PC-9 (cell line): ENCODE measurements around the gene KIF7. TPM values are rescaled to one million over a fixed set of nuclear protein-coding genes. Genes with fewer than 3 reads are reported as not detected.
"Not testable (repeated sequence)": the region's sequence is repeated elsewhere in the genome, so short reads cannot be mapped to it uniquely, and the experiment has no call there.

Source experiments
- BruUV-seq: library from RNA; stranded (reverse); fragments of 400-500 nt; replicated peaks from 2 replicates; lab custom pipeline; 2021; lab: Mats Ljungman, UMichigan
- CTCF ChIA-PET: fragments of 300-600 bp; sonication (Branson Sonifier 250); formaldehyde crosslinking; loops from one replicate; lab custom pipeline; 2022; ENCODE audit warnings: antibody characterized with exemption; lab: Charles Lee
- POLR2A ChIA-PET: fragments of 300-600 bp; sonication (Branson Sonifier 250); formaldehyde crosslinking; loops from one replicate; lab custom pipeline; 2022; ENCODE audit warnings: antibody characterized with exemption; ENCODE audit not compliant: unreplicated experiment; lab: Charles Lee
- DNase-seq, 2 experiments: peaks; one replicate each; pipeline versions ENCODE4 v3.0.0 to v3.0.0-alpha.2; 2015 to 2022; ENCODE audit warnings: mixed read lengths in 1 of 2
- H2AFZ ChIP-seq: fragments of 200-600 bp; sonication (generic); 2 replicates; pipeline ENCODE4 v1.8.1; 2017; ENCODE audit warnings: antibody characterized with exemption
- H3F3A ChIP-seq: fragments of 200-600 bp; sonication (generic); 2 replicates; pipeline ENCODE4 v1.8.1; 2017; ENCODE audit warnings: antibody characterized with exemption, mild to moderate bottlenecking, low read depth; ENCODE audit not compliant: insufficient read depth
- H3K27ac ChIP-seq: fragments of 200-600 bp; sonication (generic); 2 replicates; pipeline ENCODE4 v1.6.1; 2016; ENCODE audit warnings: mixed run types
- H3K27me3 ChIP-seq: fragments of 200-600 bp; sonication (generic); 2 replicates; pipeline ENCODE4 v1.6.1; 2016; ENCODE audit warnings: low read depth, mixed run types; ENCODE audit not compliant: insufficient read depth
- H3K36me3 ChIP-seq: fragments of 200-600 bp; sonication (generic); 2 replicates; pipeline ENCODE4 v1.6.1; 2016; ENCODE audit warnings: low read depth, mixed run types
- H3K4me1 ChIP-seq: fragments of 200-600 bp; sonication (generic); replicated peaks from 2 replicates; pipeline ENCODE4 v1.6.1; 2016; ENCODE audit warnings: mixed run types; ENCODE audit not compliant: insufficient read depth
- H3K4me2 ChIP-seq: fragments of 200-600 bp; sonication (generic); 2 replicates; pipeline ENCODE4 v1.6.1; 2017; ENCODE audit warnings: mixed run types
- H3K4me3 ChIP-seq: fragments of 200-600 bp; sonication (generic); 2 replicates; pipeline ENCODE4 v1.6.1; 2016; ENCODE audit warnings: mixed run types
- H3K79me2 ChIP-seq: fragments of 200-600 bp; sonication (generic); 2 replicates; pipeline ENCODE4 v1.6.1; 2017; ENCODE audit warnings: low read depth, mixed run types
- H3K9me2 ChIP-seq: fragments of 200-600 bp; sonication (generic); 2 replicates; pipeline ENCODE4 v1.8.1; 2017; ENCODE audit warnings: mild to moderate bottlenecking; ENCODE audit not compliant: insufficient read depth
- H3K9me3 ChIP-seq: fragments of 200-600 bp; sonication (generic); 2 replicates; pipeline ENCODE4 v1.8.1; 2016; ENCODE audit warnings: low read depth; ENCODE audit not compliant: insufficient read depth
- H4K20me1 ChIP-seq: fragments of 200-600 bp; sonication (generic); 2 replicates; pipeline ENCODE4 v1.8.1; 2017; ENCODE audit not compliant: insufficient read depth
- EZH2 ChIP-seq: fragments of 200-600 bp; sonication (generic); IDR thresholded peaks from 2 replicates; pipeline ENCODE4 v1.8.0; 2017; ENCODE audit warnings: antibody characterized with exemption, low read depth
- intact Hi-C: fragments of 100-400 bp; cut with micrococcal nuclease; formaldehyde crosslinking; loops from one replicate; pipeline ENCODE4 v1.10.0; 2022; ENCODE audit not compliant: unreplicated experiment
- total RNA-seq: library from RNA; stranded (reverse); gene quantifications from 2 replicates; pipeline ENCODE4 v1.2.3, GENCODE V29; 2021
- TF ChIP-seq, protein P1 (sequence below): fragments of 200-600 bp; sonication (generic); conservative IDR thresholded peaks from 2 replicates; pipeline ENCODE4 v1.6.1; 2017; ENCODE audit warnings: mixed run types, antibody characterized with exemption, mild to moderate bottlenecking, moderate library complexity

The KIF7 gene
- total RNA-seq, 1 experiment from 2014 or later = 13.3 TPM

DNA sequence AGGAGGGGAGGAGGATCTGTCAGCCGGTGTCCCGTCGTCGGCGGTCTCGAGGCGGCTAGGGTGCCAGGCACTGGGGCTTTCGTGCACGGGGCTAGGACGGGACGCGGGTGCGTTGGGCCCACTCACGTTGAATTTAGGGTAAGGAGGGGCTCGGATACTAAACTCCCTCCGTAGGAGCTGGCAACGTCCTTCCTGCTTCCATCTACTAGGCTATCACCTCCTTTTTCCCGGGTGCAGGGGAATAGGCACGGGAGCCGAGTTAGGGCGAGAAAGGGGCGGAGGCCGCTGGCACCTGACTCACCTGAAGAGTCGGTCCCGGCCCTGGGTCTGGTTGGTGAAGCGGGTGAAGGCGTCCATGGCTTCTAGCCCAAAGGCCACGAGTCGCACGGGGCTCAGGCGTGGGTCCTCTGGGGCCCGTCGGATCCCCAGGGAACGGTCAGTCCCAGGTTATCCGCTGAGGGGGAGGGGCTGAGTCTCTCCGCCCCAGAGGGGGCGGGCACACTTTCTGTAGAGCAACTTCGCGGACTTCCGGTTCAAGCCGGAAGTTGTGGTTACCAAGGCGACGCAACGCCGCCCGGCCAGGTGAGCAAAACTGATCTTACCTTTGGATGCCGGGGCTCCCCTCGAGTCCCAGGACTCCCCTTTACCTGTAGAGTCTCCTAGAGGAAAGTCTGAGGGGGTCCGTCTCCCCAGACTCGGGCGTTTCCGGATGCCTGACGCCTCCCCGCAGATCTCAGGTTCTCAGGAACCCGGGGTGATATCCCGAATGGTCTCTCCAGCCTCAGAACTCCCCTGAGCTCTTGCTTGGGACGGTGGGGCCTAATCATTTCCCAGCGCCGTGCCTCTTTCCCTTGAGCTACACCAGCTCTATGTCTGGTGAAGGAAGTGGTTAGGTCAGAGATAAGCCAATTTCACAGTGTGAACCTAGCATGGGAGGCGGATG lies 35.3 kb upstream of the KIF7 start, which contains the start of the genes PEX11A and WDR93:
PEX11A (minus strand) TSS at position 479 of the 943 bp plus-strand sequence; CDS start at position 357, 122 bp downstream.
WDR93 (plus strand) TSS at position 536 of the 943 bp plus-strand sequence. CDS start 10,936 bp downstream, outside the sequence.
- TF ChIP-seq, protein P1, sequence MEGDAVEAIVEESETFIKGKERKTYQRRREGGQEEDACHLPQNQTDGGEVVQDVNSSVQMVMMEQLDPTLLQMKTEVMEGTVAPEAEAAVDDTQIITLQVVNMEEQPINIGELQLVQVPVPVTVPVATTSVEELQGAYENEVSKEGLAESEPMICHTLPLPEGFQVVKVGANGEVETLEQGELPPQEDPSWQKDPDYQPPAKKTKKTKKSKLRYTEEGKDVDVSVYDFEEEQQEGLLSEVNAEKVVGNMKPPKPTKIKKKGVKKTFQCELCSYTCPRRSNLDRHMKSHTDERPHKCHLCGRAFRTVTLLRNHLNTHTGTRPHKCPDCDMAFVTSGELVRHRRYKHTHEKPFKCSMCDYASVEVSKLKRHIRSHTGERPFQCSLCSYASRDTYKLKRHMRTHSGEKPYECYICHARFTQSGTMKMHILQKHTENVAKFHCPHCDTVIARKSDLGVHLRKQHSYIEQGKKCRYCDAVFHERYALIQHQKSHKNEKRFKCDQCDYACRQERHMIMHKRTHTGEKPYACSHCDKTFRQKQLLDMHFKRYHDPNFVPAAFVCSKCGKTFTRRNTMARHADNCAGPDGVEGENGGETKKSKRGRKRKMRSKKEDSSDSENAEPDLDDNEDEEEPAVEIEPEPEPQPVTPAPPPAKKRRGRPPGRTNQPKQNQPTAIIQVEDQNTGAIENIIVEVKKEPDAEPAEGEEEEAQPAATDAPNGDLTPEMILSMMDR = no peak
- TF ChIP-seq EZH2 = no peak
- H3K9me2 ChIP-seq = no peaks in the 10 kb centered on the region
- DNase-seq = peak; percentile 75 to 84
- H3K4me3 ChIP-seq = peak within 1 kb of the TSS; percentile 82
- H3K36me3 ChIP-seq = peaks cover 6% of the 10 kb centered on the region; the same call in 1 of the 2 replicates
- H3K9me3 ChIP-seq = no peaks in the 10 kb centered on the region
- BruUV-seq = TSS peak; percentile 68
- peak within 1 kb of the TSS; percentile 88 for H3K4me2 ChIP-seq
- H3K79me2 ChIP-seq = peaks cover 20% of the 10 kb centered on the region
- peaks cover 37% of the 10 kb centered on the region for H3F3A ChIP-seq
- no peaks in the 10 kb centered on the region for H4K20me1 ChIP-seq
- POLR2A ChIA-PET = interaction anchor here (0.6 kb wide), 1 partner anchor 329 kb away, joined by 11 read pairs; no protein-coding TSS in a partner anchor
- peak within 1 kb of the TSS; percentile 99 for H2AFZ ChIP-seq
- H3K27me3 ChIP-seq = no peaks in the 10 kb centered on the region
- H3K4me1 ChIP-seq = peaks cover 36% of the 10 kb centered on the region
- CTCF ChIA-PET = no interaction called here
- 0 out of 2 replicates have a peak within 1 kb of the TSS, but pooled peaks have one; percentile 24 for H3K27ac ChIP-seq
- intact Hi-C loops = loop anchor here (1.0 kb wide), 1 partner anchor 27 kb away; no protein-coding TSS in a partner anchor

DNA sequence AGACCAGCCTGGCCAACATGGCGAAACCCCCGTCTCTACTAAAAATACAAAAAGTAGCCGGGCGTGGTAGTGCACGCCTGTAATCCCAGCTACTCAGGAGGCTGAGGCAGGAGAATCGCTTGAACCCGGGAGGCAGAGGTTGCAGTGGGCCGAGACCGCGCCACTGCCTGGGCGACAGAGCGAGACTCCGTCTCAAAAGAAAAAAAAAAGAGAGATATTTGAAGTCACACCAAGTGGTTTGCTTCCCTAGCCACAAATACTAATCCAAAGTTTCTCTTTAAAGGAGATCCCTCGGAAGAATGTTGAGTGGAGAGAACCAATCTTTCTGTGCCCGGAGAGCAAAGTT lies 34.6 kb upstream of the KIF7 start:
- Histone ChIP-seq H3K4me1 (peaks cover 36% of the 10 kb centered on the region), H3K79me2 (peaks cover 20% of the 10 kb centered on the region), H3F3A (peaks cover 37% of the 10 kb centered on the region), H3K4me2 (peak overlapping the region; percentile 88), H3K27ac (0 out of 2 replicates have a peak overlapping the region, but pooled peaks have one; percentile 14), H2AFZ (peak overlapping the region; percentile 99), H3K4me3 (peak overlapping the region; percentile 82)
- intact Hi-C loops = loop anchor here (1.0 kb wide), 1 partner anchor 27 kb away; no protein-coding TSS in a partner anchor
- H4K20me1 ChIP-seq, H3K9me3 ChIP-seq, BruUV-seq, H3K9me2 ChIP-seq, CTCF ChIA-PET, DNase-seq, H3K36me3 ChIP-seq, POLR2A ChIA-PET, H3K27me3 ChIP-seq: not testable (repeated sequence)

GRCh38 chr15:89686522-89686921 lies 31.3 kb upstream of the KIF7 start:
- H4K20me1 ChIP-seq = no peaks in the 10 kb centered on the region
- no peak for TF ChIP-seq EZH2
- TF ChIP-seq, protein P1 = no peak
- CTCF ChIA-PET = no interaction called here

More at GRCh38 chr15:89686522-89686921, 31.3 kb upstream of the KIF7 start:
- Histone ChIP-seq H3K4me1 (peaks cover 27% of the 10 kb centered on the region), H3K9me3 (no peaks in the 10 kb centered on the region), H3K27ac (no peak overlapping the region), H2AFZ (no peak overlapping the region), H3K4me2 (no peak overlapping the region), H3K4me3 (no peak overlapping the region), H3F3A (peaks cover 20% of the 10 kb centered on the region), H3K27me3 (no peaks in the 10 kb centered on the region), H3K79me2 (peaks cover 20% of the 10 kb centered on the region), H3K36me3 (peaks cover 23% of the 10 kb centered on the region; the same call in 1 of the 2 replicates), H3K9me2 (no peaks in the 10 kb centered on the region)
- BruUV-seq = no TSS peak
- no peak for DNase-seq
- POLR2A ChIA-PET = no interaction called here
- intact Hi-C loops = no loop called here
